Measurements from ENCODE around the gene C2CD4D. TPM values are rescaled to one million over a fixed set of nuclear protein-coding genes. Genes with fewer than 3 reads are reported as not detected.

The C2CD4D gene
- total RNA-seq, 2 donors from 2014 or later = not detected

DNA sequence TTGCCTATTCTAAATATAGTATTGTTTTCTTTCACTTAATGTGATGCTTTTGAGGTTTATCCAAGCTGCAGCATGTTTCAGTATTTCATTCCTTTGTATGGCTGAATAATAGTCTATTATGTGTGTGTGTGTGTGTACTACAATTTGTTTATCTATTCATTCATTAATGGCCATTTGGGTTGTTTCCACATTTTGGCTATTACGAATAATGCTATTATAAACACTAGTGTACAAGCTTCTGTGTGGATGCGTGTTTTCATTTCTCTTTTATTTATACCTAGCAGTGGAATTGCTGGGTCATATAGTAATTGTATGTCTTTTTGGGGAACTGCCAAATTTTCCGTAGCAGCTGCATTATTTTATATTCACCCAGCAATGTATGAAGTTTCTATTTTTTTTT is 28.9 kb upstream of the C2CD4D start:
- H3K27ac ChIP-seq = no peak overlapping the region
- no peaks in the 10 kb centered on the region for H3K9me3 ChIP-seq
- no peak overlapping the region for H3K4me3 ChIP-seq
- no peaks in the 10 kb centered on the region for H3K27me3 ChIP-seq (replicated peaks; ENCODE audit: insufficient read depth)
- no peak for ATAC-seq (ENCODE audit: insufficient number of reproducible peaks, low FRiP score, low read depth)
- no peaks in the 10 kb centered on the region for H3K4me1 ChIP-seq (ENCODE audit: control insufficient read depth in 1 of 2, low read depth in 2 of 2)
- DNase-seq (ENCODE audit: low spot score) = no peak
- TF ChIP-seq, protein P1, sequence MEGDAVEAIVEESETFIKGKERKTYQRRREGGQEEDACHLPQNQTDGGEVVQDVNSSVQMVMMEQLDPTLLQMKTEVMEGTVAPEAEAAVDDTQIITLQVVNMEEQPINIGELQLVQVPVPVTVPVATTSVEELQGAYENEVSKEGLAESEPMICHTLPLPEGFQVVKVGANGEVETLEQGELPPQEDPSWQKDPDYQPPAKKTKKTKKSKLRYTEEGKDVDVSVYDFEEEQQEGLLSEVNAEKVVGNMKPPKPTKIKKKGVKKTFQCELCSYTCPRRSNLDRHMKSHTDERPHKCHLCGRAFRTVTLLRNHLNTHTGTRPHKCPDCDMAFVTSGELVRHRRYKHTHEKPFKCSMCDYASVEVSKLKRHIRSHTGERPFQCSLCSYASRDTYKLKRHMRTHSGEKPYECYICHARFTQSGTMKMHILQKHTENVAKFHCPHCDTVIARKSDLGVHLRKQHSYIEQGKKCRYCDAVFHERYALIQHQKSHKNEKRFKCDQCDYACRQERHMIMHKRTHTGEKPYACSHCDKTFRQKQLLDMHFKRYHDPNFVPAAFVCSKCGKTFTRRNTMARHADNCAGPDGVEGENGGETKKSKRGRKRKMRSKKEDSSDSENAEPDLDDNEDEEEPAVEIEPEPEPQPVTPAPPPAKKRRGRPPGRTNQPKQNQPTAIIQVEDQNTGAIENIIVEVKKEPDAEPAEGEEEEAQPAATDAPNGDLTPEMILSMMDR (IDR thresholded peaks at IDR 0.05) = no peak
- H3K36me3 ChIP-seq = no peaks in the 10 kb centered on the region

DNA sequence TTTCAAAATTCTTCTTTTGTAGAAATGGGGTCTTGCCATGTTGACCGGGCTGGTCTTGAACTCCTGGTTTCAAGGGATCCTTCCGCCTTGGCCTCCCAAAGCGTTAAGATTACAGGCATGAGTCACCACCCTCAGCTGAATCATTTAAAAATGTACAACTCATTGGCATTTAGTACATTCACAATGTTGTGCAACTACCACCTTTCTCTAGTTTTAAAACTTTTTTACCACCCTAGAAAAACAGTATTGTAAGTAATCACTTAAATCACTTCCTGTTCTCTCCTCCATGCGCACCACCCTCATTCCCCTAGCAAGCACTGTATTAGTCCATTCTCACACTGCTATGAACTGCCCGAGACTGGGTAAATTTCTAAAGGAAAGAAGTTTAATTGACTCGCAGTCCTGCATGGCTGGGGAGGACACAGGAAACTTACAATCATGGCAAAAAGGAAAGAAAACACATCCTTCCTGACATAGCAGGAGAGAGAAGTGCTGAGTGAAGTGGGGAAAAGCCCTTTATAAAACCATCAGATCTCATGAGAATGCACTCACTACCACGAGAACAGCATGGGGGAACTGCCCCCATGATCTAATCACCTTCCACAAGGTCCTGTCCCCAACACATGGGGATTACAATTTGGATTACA is 28.3 kb upstream of the C2CD4D start:
- no peak overlapping the region for H3K4me3 ChIP-seq
- H3K4me1 ChIP-seq (ENCODE audit: control insufficient read depth in 1 of 2, low read depth in 2 of 2) = no peaks in the 10 kb centered on the region
- no peak overlapping the region for H3K27ac ChIP-seq
- DNase-seq (ENCODE audit: low spot score) (no peak), ATAC-seq (ENCODE audit: insufficient number of reproducible peaks, low FRiP score, low read depth) (peak; percentile 36)
- TF ChIP-seq, protein P1 (IDR thresholded peaks at IDR 0.05) = no peak
- H3K9me3 ChIP-seq = no peaks in the 10 kb centered on the region
- H3K27me3 ChIP-seq (replicated peaks; ENCODE audit: insufficient read depth) = no peaks in the 10 kb centered on the region
- no peaks in the 10 kb centered on the region for H3K36me3 ChIP-seq

DNA sequence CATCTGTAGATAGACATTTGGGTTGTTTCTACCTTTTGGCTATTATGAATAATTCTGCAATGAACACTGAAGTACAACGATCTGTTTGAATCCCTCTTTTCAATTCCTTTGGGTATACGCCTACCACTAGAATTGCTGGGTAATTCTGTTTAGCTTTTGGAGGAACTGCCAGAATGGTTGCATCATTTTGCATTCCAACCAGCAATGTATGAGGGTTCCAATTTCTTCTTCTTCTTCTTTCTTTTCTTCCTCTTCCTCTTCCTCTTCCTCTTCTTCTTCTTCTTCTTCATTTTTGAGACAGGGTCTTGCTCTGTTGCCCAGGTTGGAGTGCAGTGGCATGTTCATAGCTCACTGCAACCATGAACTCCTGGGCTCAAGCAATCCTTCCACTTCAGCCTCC is 27.7 kb upstream of the C2CD4D start:
- Histone ChIP-seq H3K27ac (no peak overlapping the region), H3K36me3 (no peaks in the 10 kb centered on the region), H3K27me3 (replicated peaks; ENCODE audit: insufficient read depth) (no peaks in the 10 kb centered on the region), H3K9me3 (no peaks in the 10 kb centered on the region), H3K4me1 (ENCODE audit: control insufficient read depth in 1 of 2, low read depth in 2 of 2) (no peaks in the 10 kb centered on the region), H3K4me3 (no peak overlapping the region)
- no peak for ATAC-seq (ENCODE audit: insufficient number of reproducible peaks, low FRiP score, low read depth)
- TF ChIP-seq, protein P1 (IDR thresholded peaks at IDR 0.05) = no peak
- no peak for DNase-seq (ENCODE audit: low spot score)

DNA sequence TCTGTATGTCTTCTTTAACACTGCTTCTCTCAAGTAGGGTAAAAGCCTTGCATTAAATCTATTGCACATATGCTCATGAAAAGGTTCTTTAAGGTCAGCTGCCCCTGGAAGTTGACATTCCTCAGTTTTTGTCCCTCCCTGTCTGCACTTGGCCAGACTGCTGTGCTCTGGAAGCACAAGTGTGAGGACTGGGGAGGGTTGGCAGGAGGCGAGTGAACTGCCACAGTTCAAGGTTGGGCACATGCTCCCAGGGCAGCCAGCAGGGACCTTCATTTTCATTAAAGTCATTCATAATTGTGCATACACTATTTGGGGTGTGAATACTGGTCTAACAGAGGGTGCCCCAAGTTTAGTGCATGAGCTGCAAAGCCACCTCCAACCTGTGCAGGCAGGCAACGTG is 24.8 kb upstream of the C2CD4D start:
- Histone ChIP-seq H3K36me3 (no peaks in the 10 kb centered on the region), H3K27me3 (replicated peaks; ENCODE audit: insufficient read depth) (no peaks in the 10 kb centered on the region), H3K27ac (no peak overlapping the region), H3K4me1 (ENCODE audit: control insufficient read depth in 1 of 2, low read depth in 2 of 2) (no peaks in the 10 kb centered on the region), H3K4me3 (no peak overlapping the region), H3K9me3 (no peaks in the 10 kb centered on the region)
- ATAC-seq (ENCODE audit: insufficient number of reproducible peaks, low FRiP score, low read depth) = no peak
- DNase-seq (ENCODE audit: low spot score) = no peak
- TF ChIP-seq, protein P1 (IDR thresholded peaks at IDR 0.05) = no peak

DNA sequence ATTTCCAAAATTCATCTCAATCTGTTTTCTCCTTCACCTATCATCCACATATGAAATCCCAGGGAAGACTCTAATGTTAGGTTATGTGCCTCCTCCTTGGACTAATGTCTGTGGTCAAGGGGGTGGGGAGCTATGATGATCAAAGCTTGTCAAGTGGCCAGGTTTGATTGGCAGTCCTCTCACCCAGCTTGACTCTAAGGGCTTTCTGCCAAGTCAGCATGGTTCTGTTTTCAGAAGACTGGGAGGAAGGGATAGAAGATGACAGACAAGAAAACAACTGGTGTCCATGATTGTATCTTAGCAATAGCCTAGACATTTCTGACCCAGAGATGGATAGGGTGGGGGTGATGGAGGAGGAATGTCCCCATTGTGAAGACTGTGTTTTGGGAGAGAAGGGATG is 23.0 kb upstream of the C2CD4D start:
- H3K4me1 ChIP-seq (ENCODE audit: control insufficient read depth in 1 of 2, low read depth in 2 of 2) = no peaks in the 10 kb centered on the region
- H3K36me3 ChIP-seq = no peaks in the 10 kb centered on the region
- no peak for ATAC-seq (ENCODE audit: insufficient number of reproducible peaks, low FRiP score, low read depth)
- no peak for DNase-seq (ENCODE audit: low spot score)
- no peaks in the 10 kb centered on the region for H3K27me3 ChIP-seq (replicated peaks; ENCODE audit: insufficient read depth)
- TF ChIP-seq, protein P1 (IDR thresholded peaks at IDR 0.05) = no peak
- no peak overlapping the region for H3K4me3 ChIP-seq
- H3K9me3 ChIP-seq = no peaks in the 10 kb centered on the region
- no peak overlapping the region for H3K27ac ChIP-seq
